CD14-positive monocyte (primary cell): ENCODE results near the gene HK2. TPM values are rescaled to one million over a fixed set of nuclear protein-coding genes. Genes with fewer than 3 reads are reported as not detected.

Experiments
- DNase-seq, 3 donors: peaks; one replicate each; pipeline ENCODE4 v3.0.0-alpha.2; 2011 to 2022
- H2AFZ ChIP-seq: 2 replicates; pipeline ENCODE4 v1.6.0; 2012; ENCODE audit warnings: mild to moderate bottlenecking, low read depth, low read length, inconsistent platforms; ENCODE audit not compliant: insufficient read depth, poor library complexity, severe bottlenecking
- H3K27ac ChIP-seq, 2 donors: 1 replicate in 1 of 2; 2 replicates in 1 of 2; pipeline ENCODE4 v1.5.1; 2012 to 2013; ENCODE audit warnings: low read length in 2 of 2, control low read depth in 1 of 2, inconsistent platforms in 1 of 2, low read depth in 1 of 2, mild to moderate bottlenecking in 1 of 2
- H3K27me3 ChIP-seq, 2 donors: one replicate each; pipeline versions ENCODE4 v1.6.0 to v1.6.1; 2011 to 2013; ENCODE audit warnings: low read length in 2 of 2; ENCODE audit not compliant: control insufficient read depth in 2 of 2, insufficient read depth in 2 of 2
- H3K36me3 ChIP-seq, 2 donors: replicated peaks in 1 of 2; 1 replicate in 1 of 2; 2 replicates in 1 of 2; pipeline versions ENCODE4 v1.5.1 to v1.6.1; 2012 to 2013; ENCODE audit warnings: low read length in 2 of 2, control low read depth in 1 of 2, inconsistent platforms in 1 of 2, mild to moderate bottlenecking in 1 of 2; ENCODE audit not compliant: insufficient read depth in 2 of 2, control insufficient read depth in 1 of 2
- H3K4me1 ChIP-seq, 2 donors: 1 replicate in 1 of 2; 2 replicates in 1 of 2; pipeline versions ENCODE4 v1.5.1 to v1.6.1; 2012 to 2013; ENCODE audit warnings: low read length in 2 of 2, control low read depth in 1 of 2, inconsistent platforms in 1 of 2, mild to moderate bottlenecking in 1 of 2, moderate library complexity in 1 of 2; ENCODE audit not compliant: insufficient read depth in 2 of 2, control insufficient read depth in 1 of 2
- H3K4me2 ChIP-seq: replicated peaks from 2 replicates; pipeline ENCODE3; 2012; ENCODE audit warnings: low read length, moderate library complexity, mild to moderate bottlenecking; ENCODE audit not compliant: poor library complexity, severe bottlenecking; ENCODE audit errors: extremely low read depth
- H3K4me3 ChIP-seq, 3 experiments: fragments of 200-600 bp in 1 of 3; sonication (generic) in 1 of 3; replicated peaks in 1 of 3; 1 replicate in 2 of 3; 2 replicates in 1 of 3; pipeline ENCODE4 v1.5.1; 2011 to 2013; ENCODE audit warnings: low read length in 3 of 3, mild to moderate bottlenecking in 3 of 3, control low read depth in 2 of 3, low read depth in 2 of 3, inconsistent platforms in 1 of 3, moderate library complexity in 1 of 3
- H3K79me2 ChIP-seq: 2 replicates; pipeline ENCODE4 v1.6.0; 2012; ENCODE audit warnings: mild to moderate bottlenecking, control low read depth, inconsistent platforms, low read length, moderate library complexity; ENCODE audit not compliant: insufficient read depth
- H3K9ac ChIP-seq: 2 replicates; pipeline ENCODE4 v1.6.0; 2017; ENCODE audit warnings: low read length, mild to moderate bottlenecking; ENCODE audit not compliant: insufficient read depth, poor library complexity, severe bottlenecking
- H3K9me3 ChIP-seq, 2 donors: replicated peaks in 1 of 2; 1 replicate in 1 of 2; 2 replicates in 1 of 2; pipeline versions ENCODE4 v1.5.1 to v1.6.1; 2012 to 2013; ENCODE audit warnings: low read length in 2 of 2, control low read depth in 1 of 2; ENCODE audit not compliant: control insufficient read depth in 1 of 2, insufficient read depth in 1 of 2
- H4K20me1 ChIP-seq: 2 replicates; pipeline ENCODE4 v1.6.0; 2012; ENCODE audit warnings: mild to moderate bottlenecking, low read length, control low read depth, moderate library complexity; ENCODE audit not compliant: insufficient read depth
- H3K27ac Mint-ChIP-seq, 7 donors: one replicate each; pipeline ENCODE4 v1.8.0; 2020; ENCODE audit warnings: mild to moderate bottlenecking in 7 of 7, mixed read lengths in 7 of 7, moderate library complexity in 6 of 7, inconsistent platforms in 2 of 7
- H3K27me3 Mint-ChIP-seq, 3 donors: one replicate each; pipeline ENCODE4 v1.8.0; 2021 to 2022; ENCODE audit warnings: low read depth in 3 of 3, mild to moderate bottlenecking in 3 of 3, mixed read lengths in 3 of 3, moderate library complexity in 3 of 3, inconsistent platforms in 1 of 3
- H3K36me3 Mint-ChIP-seq, 2 donors: one replicate each; pipeline ENCODE4 v1.8.0; 2020; ENCODE audit warnings: mixed read lengths in 2 of 2, inconsistent platforms in 1 of 2, mild to moderate bottlenecking in 1 of 2
- H3K4me1 Mint-ChIP-seq: one replicate; pipeline ENCODE4 v1.8.0; 2020; ENCODE audit warnings: mild to moderate bottlenecking, mixed read lengths
- H3K4me3 Mint-ChIP-seq, 2 donors: one replicate each; pipeline ENCODE4 v1.8.0; 2020; ENCODE audit warnings: mild to moderate bottlenecking in 2 of 2, mixed read lengths in 2 of 2, moderate library complexity in 1 of 2
- H3K9me3 Mint-ChIP-seq, 7 donors: one replicate each; pipeline ENCODE4 v1.8.0; 2020 to 2022; ENCODE audit warnings: mixed read lengths in 7 of 7, mild to moderate bottlenecking in 6 of 7, moderate library complexity in 6 of 7, inconsistent platforms in 2 of 7
- WGBS: methylation state at CpG from one replicate; pipeline ENCODE4 v1.1.5; 2013; ENCODE audit warnings: missing lambda C conversion rate; ENCODE audit not compliant: insufficient coverage; 5-methylcytosine and 5-hydroxymethylcytosine counted together
- intact Hi-C, 2 donors: fragments of 100-400 bp; cut with micrococcal nuclease; formaldehyde crosslinking; loops; one replicate each; pipeline versions ENCODE4 v1.15.0 to v1.15.1; 2023
- polyA plus RNA-seq, 3 donors: library from polyadenylated mRNA; depleted of rRNA in 1 of 3; unstranded in 2 of 3; stranded (reverse) in 1 of 3; fragments of 300-500 nt in 2 of 3; fragments of >200 nt in 1 of 3; fragmentation: Illumina TruSeq in 2 of 3; gene quantifications; 1 replicate in 2 of 3; 2 replicates in 1 of 3; pipeline ENCODE4 v1.2.3, GENCODE V29; 2012 to 2021
- TF ChIP-seq, protein P1 (sequence below): fragments of 200-600 bp; IDR thresholded peaks from one replicate; pipeline ENCODE4 v1.8.0; 2022; ENCODE audit warnings: antibody characterized with exemption, mild to moderate bottlenecking

The HK2 gene
- polyA plus RNA-seq, 3 donors = 20.3 to 46.7 (median 29.8) TPM

DNA sequence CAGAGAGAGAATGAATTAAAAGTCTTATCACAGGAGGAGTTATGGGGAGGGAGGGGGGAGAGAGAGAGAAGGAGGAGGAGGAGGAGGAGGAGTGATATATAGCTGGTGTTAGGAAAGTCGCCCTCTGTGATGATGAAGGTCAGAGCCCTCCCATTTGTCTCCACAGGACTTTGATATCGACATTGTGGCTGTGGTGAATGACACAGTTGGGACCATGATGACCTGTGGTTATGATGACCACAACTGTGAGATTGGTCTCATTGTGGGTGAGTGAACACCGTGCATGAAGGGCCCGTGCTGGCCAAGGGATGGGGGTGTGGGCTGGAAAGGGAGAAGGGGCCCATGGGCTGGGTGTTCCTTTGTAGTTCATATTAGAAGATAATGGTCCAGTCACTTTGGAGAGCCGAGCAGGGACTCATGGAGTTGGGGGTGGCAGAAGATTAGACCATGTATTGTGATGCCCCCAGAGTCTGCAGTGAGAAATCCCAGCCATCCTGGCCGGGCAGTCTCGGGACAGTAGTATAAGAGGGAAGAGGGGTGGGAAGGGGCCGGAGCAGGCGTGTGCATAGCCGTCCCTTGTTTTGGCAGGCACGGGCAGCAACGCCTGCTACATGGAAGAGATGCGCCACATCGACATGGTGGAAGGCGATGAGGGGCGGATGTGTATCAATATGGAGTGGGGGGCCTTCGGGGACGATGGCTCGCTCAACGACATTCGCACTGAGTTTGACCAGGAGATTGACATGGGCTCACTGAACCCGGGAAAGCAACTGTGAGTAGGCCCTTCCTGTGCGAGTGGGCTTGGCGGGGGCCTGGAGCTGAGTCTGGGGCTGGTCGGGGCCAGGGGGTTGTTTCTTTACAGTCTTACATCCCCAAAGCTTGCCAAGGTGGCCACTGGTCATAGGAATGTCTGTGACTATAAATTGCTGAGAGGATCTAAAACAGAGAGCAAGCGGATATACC is 40.0 kb downstream of the HK2 start:
- Mint-ChIP-seq H3K27me3 (peaks cover 0 to 2% (median 1%) of the 10 kb centered on the region in 3 donors), H3K27ac (peak overlapping the region; percentile 90 to 98 (median 97)), H3K4me3 (no peak overlapping the region), H3K4me1 (peaks cover 65% of the 10 kb centered on the region), H3K9me3 (no peaks in the 10 kb centered on the region), H3K36me3 (peaks cover 80 to 91% of the 10 kb centered on the region in 2 donors)
- H3K27ac ChIP-seq = peak overlapping the region; percentile 98
- intact Hi-C loops = loop anchor here (2.0 to 5.0 kb wide), 2 partner anchors 25 to 37 kb away; no protein-coding TSS in a partner anchor
- H3K27me3 ChIP-seq = no peaks in the 10 kb centered on the region
- WGBS = 92% methylated on average over 21 of the region's 26 CpGs
- H3K36me3 ChIP-seq = peaks cover 50 to 86% of the 10 kb centered on the region in 2 donors
- no peak overlapping the region for H3K4me3 ChIP-seq
- no peaks in the 10 kb centered on the region for H3K9me3 ChIP-seq
- H3K4me2 ChIP-seq = no peak overlapping the region
- peak overlapping the region; percentile 75 for H3K9ac ChIP-seq
- peaks cover 62% of the 10 kb centered on the region for H3K79me2 ChIP-seq
- H2AFZ ChIP-seq = no peak overlapping the region
- TF ChIP-seq, protein P1, sequence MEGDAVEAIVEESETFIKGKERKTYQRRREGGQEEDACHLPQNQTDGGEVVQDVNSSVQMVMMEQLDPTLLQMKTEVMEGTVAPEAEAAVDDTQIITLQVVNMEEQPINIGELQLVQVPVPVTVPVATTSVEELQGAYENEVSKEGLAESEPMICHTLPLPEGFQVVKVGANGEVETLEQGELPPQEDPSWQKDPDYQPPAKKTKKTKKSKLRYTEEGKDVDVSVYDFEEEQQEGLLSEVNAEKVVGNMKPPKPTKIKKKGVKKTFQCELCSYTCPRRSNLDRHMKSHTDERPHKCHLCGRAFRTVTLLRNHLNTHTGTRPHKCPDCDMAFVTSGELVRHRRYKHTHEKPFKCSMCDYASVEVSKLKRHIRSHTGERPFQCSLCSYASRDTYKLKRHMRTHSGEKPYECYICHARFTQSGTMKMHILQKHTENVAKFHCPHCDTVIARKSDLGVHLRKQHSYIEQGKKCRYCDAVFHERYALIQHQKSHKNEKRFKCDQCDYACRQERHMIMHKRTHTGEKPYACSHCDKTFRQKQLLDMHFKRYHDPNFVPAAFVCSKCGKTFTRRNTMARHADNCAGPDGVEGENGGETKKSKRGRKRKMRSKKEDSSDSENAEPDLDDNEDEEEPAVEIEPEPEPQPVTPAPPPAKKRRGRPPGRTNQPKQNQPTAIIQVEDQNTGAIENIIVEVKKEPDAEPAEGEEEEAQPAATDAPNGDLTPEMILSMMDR = no peak
- H4K20me1 ChIP-seq = peaks cover 46% of the 10 kb centered on the region
- peak in 1 of 3 donors; percentile 51 for DNase-seq
- peaks cover 59 to 68% of the 10 kb centered on the region in 2 donors for H3K4me1 ChIP-seq

- Mint-ChIP-seq H3K36me3 (peaks cover 89 to 93% of the 10 kb centered on the region in 2 donors), H3K27ac (peak overlapping the region; percentile 90 to 98 (median 97)), H3K9me3 (no peaks in the 10 kb centered on the region), H3K27me3 (peaks cover 0 to 2% (median 1%) of the 10 kb centered on the region in 3 donors), H3K4me1 (peaks cover 51% of the 10 kb centered on the region), H3K4me3 (peak overlapping the region in 1 of 2 donors; percentile 21)
- peaks cover 50% of the 10 kb centered on the region in 2 donors for H3K4me1 ChIP-seq
- no peak overlapping the region for H2AFZ ChIP-seq
- intact Hi-C loops = loop anchor here (2.0 to 5.0 kb wide), 3 partner anchors 159 to 184 kb away; no protein-coding TSS in a partner anchor
- H3K9me3 ChIP-seq = no peaks in the 10 kb centered on the region
- peak overlapping the region; percentile 26 for H3K4me2 ChIP-seq
- TF ChIP-seq, protein P1 = peak; percentile 78
- H4K20me1 ChIP-seq = peaks cover 56% of the 10 kb centered on the region
- peaks cover 66 to 86% of the 10 kb centered on the region in 2 donors for H3K36me3 ChIP-seq
- H3K9ac ChIP-seq = peak overlapping the region; percentile 75
- WGBS = 48% methylated on average over 10 of the region's 13 CpGs
- H3K4me3 ChIP-seq = peak overlapping the region in 1 of 3 experiments; percentile 18
- peak; percentile 55 to 86 (median 69) for DNase-seq
- peak overlapping the region; percentile 98 for H3K27ac ChIP-seq
- H3K27me3 ChIP-seq = no peaks in the 10 kb centered on the region
- H3K79me2 ChIP-seq = peaks cover 39% of the 10 kb centered on the region
These were observed 42.4 kb downstream of the HK2 start for GRCh38 chr2:74876081-74876886.
